NCI-H526 (cell line): ENCODE results near the gene PDLIM7.

ENCODE experiments used
- DNase-seq, 2 experiments: peaks; one replicate each; lab custom pipeline; 2025; lab: John Stamatoyannopoulos, UW

PDLIM7 gene

DNA sequence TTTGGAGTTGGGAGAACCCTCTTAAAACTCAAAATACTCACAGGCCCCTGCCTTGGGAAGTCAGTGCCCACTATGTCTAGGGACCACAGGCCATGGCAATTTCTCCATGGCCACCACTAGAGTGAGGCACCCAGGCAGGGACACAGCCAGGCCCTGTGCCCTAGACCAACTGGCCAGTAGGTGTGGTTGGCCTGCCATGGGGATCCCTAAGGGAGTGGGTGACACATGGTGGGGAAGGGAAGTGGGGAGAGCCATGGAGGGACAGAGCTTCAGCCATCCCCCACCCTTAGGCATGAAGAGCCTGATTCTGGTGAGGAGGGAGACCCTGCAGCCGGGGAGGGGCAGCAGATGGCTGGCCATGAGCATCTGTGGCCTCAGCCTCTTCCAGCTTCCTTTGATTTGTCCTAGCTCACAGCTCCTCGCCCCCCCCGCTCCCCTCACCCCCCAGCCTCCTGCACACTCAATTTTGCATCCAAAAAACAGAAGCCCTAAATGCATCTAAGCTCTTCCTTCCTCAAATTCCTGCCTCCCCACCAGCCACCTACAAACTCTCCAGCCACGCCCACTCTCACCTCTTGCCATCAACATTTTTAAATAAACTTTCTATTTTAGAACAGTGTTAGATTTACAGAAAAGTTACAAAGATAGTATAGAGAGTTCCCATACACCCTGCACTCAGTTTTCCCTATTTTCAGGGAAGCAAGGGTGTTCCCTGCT, 22.4 kb downstream of the PDLIM7 start:
- DNase-seq = no peak

DNA sequence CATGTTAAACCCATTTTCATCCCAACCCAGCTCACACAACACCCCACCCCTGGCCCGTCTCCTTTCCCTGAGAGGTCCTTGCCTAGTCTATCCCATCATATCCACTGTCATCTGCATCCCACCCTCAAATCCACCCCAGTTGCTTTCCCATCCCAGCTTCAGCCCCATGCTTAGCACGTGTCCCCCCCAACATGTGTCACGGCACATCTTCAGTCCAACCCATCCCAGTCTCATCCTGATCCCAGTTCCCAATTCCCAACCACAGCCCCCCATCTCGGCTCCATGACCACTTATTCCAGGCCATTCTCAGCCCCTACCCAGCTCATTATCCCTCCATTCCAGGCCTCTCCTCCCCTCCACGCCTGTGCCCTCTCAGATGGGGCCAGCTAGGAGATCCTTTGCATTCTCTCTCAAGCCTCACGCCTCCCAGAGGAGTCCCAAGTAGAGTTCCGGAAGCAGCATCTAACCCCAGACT, 23.4 kb downstream of the PDLIM7 start:
- no peak for DNase-seq

DNA sequence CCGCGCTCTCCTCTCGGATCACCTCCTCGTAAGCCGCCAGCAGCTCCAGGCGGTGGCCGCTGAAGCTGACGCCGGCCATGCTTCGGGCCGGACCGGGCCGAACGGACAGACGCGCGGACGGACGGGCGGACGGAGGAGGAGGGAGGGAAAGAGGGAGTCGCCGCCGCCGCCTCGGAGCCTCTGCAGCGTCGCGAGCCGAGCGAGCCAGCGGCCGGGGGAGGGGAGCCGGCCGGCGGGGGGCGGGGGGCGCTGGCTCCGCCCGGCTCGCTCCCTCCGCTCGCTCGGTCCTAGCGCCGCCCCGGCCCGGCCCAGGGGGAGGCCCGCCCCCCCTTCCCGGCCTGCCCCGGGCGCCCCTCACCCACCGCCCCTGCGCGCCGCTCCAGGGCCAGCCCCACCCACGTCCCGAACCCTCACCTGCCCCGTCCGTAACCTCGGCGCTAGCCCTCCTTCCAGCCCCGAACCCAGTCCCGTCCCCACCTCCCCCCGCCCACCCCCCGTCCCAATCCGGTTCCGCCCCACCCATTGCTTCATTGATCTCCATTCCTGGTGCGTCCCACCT, 23.9 kb downstream of the PDLIM7 start, which contains the start of gene DBN1:
Gene DBN1, minus strand, starts transcription at position 192 of the 559 bp plus-strand sequence. Its CDS starts 113 bp downstream, at position 79.
- peak in 1 of 2 experiments; percentile 72 for DNase-seq

DNA sequence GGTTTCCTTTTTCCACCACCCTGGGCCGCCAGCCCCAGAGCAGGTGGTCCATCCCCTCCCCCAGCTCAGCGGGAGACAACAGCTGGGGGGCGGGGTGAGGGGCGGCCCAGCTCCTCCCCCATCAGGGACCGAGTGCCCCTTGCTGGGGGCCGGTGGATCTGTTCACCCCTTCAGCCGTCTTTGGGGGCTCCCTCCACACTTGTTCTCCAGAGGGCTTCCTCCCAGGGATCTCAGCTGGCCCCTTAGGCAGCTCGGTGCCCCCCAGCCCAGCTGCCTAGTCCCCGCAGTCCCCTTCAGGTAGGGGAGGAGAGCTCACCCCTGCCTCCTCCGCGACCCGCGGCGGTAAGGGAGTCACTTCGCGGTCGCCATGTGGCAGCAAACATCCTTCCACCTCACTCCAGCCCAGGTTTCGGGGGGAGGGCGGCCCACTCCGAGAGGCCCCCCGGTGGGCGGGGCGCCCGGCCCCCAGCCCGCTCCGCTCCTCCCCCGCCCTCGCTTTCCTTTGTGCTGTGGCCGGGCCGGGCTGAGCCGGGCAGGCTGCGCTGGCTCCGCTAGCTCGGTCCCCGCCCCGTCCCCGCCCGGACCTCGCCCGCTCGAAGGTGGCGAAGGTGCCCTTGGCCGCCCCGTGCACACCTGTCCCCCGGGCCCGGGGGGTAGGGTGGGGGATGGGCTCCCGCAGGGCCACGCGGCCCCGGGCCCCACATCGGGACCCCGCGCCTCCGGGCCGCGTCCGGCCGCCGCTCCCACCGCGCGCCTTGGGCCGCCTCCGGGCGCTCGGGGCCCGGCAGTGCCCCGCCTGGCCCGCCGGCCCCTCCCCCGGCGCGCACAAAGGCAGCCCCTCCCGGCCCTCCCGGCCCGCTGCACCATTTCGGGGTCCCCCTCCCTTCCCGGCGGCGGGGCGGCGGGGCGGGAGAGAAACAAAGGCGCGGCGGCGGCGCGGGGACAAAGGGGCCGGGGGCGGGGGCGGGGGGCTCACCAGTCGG, 24.7 kb downstream of the PDLIM7 start:
- DNase-seq = peak in 1 of 2 experiments; percentile 48

DNA sequence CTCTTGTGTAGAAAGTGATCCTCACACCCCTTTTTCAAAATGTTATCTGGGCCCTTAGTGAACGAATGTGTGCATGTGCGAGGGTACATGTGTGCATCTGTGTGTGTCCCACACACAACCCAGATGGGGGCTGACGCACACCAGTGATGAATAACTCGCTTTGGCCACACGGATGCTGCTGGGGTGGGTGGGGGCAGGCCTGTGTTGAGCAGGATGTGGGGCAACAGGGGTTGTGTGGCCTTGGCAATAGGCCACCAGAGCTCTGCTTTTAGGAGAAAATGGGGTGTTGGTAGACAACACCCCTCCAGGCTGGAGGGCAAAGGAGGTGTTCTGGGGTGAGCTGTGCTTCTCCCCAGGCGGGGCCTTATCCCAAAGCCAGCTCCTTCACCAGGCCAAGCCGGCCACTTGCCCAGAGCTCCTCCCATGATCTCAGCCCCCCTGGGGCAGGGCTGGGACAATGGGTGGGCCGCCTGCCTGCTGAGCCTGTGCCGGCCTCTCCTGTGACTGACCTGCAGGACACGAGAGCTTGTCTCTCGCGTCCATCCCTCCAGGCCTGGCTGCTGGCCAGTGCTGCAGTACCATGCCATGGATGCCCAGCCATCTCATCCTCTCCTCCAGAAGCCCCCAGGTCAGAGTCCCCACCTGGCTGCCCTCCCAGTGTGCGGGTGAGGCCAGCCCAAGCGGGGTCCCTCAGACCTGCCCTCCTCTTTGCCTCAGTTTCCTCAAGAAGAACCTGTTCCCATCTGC, 25.6 kb downstream of the PDLIM7 start:
- no peak for DNase-seq

DNA sequence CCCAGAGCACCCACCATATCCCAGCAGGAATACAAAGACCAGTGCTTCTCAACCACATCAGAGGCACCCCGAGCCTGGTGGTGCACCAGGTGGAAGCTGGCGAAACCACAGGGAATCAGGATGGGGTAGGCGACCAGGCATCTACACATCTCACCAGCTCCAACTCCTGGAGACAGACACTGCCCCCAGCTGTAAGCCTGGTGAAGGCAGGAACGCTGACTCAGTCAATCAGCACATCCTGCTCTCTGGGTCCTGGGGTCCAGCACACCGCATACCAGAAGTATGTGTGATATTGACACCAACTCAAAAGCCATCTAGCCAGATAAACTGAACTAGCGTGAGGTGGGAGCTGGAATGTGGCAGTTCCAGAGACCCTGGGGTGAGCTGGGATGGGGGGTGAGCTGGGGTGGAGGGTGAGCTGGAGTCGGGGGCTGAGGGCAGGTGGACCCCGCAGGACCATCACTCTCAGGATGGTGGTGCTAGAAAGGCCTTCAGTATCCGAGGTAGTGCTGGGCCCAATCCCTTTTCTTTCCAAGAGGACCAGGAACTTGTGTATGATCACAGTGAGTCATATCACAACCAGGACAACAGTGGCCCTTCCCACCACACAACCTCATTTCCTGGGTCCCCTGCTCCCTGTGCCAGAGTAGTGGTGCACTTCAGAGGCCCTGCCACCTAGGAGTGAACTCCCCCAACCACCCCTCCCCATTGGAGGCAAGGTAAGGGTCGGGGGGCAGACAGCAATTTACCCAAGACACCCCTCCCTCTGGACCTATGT, 26.5 kb downstream of the PDLIM7 start:
- no peak for DNase-seq

DNA sequence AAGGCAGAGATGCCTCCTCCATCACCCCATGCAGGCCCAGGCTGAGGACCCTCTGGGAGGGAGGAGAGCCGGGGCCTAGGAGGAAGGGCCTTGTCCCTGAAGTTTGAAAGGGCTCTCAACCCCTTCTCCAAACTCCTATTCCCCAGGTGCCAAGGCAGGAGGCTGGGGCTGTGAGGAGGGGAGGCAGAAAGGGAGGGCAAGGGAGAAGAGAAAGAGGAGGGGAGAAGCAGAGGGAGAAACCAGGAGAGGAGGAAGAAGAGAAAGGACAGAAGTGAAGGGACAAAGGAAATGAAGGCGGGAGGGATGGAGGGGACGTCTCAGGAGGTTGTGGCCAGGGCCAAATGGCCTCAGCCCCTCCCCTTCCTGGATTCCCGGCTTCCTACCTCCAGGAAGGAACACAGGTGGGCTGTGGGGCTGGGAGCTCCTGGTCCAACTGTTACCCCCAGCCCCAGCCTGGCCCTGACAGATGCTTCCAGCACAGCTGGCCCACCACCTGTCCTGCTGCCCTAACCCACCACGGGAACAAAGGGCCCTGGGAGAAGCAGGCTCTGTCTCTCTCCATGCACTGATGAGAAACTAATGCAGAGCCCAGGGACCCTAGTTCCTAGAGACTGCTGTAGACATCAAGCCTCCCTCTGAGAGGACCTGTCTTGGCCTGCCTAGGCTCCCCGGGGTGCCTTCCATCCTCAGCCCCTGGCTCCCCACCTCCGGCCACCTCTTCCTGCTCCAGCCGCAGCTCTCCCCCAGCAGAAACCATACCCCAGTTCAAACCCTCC, 27.5 kb downstream of the PDLIM7 start:
- DNase-seq = no peak

DNA sequence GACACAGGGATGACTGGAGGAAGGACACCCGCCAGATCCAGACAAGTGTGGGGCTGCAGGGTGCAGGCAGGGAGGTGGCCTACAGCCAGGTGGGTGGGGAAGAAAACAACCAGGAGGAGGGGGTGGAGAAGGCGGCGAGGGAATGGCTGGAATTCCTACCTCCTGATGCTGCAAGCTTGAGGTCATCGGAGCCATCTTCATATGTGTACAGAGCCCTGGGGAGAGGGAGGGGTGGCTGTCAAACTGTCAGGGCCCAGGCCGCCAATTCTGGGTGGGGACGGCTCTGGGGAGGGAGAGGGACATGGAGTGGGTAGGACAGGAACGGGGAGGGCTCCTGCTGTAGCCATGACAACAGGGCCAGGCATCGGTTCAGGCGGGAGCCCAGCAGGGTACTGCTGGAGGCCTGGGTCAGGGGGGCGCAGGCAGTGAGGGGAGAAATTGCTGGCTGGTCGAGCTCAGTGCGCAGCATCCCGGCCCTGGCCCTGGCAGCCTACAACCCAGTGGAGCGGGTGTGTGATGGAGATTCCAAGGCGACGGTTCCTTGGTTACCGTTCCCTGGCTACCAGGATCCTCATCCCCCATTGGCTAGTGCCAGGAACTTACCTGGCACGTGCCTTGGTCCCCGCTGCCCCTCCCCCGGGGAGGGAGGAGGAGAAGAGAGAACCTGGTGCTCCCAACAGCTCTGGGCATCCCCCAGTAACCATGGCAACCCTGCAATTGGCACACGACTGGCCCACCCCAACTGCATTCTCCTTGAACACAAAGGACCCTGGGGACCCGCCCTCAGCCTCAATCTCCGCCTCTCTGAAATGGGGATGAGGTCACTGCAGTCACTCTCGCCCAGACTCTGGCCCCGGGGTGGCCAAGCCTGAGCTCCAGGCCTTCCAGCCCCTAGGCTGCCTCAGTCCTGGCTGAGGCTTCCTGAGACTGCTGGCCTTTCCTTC, 28.4 kb downstream of the PDLIM7 start:
- no peak for DNase-seq

DNA sequence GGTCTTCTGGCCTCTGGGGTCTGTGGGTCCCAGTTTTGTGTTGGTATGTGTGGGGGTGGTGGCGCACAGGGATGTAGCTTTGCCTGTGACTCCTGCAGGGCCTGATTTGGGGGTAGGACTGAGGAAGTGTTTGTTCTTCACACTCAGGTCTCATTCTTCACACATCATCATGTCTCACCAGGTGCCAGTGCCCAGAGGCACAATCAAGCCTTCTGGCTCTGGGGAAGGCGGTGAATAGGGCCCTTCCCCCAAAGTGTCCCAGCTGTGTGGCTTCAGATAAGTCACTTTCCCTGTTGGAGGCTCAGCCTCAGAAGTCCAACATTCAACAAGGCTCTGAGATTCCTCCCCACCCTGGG, 29.1 kb downstream of the PDLIM7 start:
- no peak for DNase-seq

DNA sequence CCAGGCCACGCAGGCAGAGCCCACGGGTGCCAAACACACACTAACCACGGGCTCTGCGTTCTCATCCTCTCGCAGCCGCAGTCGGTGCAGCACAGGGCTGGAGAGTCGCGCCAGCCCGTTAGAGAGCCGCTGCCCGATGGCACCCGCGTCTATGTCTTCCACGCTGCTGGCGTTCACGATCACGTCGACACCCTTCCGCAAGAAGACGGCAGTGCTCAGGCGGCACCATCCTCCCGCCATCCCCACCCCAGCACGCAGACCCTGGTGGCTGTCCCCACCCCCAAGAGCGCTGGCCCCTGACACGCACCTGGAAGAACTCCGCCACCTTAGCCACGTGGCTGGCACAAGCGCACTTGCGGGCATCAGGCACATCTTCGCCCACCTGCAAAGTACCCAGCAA, 30.0 kb downstream of the PDLIM7 start:
- no peak for DNase-seq

DNA sequence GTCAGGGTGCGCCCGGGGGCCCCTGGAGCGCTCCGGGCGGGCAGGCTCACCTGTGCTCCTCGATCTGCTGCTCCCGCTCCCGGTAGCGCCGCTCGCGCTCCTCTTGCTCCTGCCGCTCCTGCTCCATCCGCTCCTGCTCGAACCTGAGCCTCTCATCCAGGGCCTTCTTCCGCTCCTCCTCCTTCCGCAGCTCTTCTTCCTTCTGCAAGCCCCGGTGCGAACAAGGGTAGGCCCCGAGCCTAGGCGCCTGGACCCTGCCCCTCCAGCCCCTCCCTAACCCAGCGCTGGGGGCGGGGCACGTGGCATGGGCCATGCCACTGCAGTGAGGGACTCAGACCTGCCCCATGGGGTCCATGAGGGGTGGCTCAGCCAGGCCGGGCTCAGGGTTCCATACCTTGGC, 30.5 kb downstream of the PDLIM7 start:
- DNase-seq = no peak

DNA sequence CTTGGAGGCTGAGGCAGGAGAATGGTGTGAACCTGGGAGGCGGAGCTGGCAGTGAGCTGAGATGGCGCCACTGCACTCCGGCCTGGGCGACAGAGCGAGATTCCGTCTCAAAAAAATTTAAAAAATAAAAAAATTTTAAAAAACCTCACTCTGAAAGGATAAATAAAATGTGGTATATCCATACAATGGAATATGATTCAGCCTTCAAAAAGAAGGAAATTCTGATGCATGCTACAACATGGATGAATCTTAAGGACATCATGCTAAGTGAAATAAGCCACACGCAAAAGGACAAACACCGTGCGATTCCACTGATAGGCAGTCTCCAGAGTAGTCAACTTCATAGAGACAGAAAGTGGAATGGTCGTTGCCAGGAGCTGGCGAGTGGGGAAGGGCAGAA, 32.4 kb downstream of the PDLIM7 start:
- DNase-seq = no peak

DNA sequence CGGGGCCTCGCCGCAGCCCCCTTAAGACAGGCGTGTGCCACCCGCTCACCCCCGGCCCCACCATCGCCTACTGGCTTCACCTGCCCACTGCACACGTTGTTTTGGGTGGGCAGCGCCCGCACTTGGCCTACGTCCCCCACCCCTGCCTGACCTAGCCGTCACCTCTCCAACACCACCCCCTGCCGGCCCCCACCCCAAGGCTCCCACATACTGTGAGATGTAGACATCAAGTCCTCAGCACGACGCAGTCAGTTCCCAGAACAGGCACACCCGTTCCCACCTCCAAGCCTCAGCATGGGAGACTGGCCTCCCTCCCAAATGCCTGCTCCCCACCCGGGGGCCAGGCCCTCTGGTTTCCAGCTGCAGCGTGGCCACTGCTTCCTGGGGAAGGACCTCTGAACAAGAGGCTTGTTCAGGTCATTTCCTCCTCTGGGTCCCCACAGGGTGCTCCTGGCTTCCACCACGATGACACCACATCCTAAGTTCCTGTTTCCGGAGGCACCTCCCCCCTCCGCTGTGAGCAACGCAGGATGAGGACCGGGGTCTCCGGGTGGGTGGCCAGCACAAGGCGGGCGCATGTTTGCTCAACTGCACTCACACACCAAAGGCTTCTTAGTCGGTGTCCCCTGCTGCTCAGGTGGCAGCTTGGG, 35.3 kb downstream of the PDLIM7 start:
- no peak for DNase-seq

DNA sequence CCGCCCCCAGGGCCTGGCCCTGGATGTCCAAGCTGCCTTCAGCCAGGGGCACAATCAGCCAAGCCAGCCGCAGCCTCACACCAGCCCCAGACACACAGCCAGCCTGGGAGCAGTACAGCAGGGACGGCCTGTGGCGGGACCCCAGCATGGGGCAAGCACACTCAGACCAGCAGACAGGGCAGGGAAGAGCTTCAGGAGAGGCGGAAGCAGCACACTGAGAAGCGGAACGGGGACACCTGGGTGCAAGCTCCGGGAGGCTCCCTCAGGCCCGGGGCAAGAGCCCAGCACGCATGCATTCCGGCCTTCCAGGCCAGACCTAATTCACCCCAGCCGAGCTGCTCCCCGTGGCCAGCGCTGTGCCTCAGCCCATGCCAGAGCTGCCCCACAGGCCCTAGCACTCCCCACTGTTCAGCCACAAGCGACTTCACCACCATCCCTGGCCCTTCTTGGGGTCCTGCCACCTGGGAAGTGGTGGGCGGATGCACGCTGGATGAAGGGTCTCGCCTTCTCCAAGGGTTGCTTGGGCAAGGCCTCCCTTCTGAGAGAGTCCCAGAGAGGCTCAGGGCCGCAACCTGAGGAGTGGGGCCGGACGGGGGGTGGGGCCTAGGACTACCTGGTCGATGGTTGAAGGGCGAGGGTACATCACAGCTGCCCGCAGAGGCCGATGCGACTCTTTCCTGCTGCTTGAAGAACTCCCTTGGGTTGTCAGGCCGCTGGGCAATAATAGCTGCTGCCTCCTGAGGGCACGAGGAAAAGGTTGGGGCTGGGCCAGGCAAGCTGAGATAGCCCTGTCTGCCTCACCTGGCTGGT, 37.4 kb downstream of the PDLIM7 start:
- DNase-seq = no peak

DNA sequence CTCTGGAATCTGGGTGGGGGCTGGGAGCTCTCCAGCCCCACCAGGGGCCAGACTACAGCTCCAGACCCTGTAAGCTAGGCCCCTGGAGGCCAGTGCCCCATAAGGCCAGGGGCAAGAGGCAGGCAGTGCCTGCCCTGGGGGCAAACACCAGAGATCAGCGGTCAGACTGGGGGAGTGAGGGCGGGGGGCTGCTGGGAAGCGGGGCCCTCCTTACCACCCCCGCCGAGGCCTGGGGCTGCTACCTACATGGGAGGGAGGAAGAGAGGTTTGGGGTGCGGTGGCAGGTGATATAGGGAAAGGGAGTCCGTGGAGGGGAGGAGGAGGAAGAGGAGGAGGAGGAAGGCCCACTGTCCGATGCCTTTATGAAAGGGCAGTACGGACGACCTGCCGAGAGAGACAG, 38.0 kb downstream of the PDLIM7 start:
- DNase-seq = no peak

DNA sequence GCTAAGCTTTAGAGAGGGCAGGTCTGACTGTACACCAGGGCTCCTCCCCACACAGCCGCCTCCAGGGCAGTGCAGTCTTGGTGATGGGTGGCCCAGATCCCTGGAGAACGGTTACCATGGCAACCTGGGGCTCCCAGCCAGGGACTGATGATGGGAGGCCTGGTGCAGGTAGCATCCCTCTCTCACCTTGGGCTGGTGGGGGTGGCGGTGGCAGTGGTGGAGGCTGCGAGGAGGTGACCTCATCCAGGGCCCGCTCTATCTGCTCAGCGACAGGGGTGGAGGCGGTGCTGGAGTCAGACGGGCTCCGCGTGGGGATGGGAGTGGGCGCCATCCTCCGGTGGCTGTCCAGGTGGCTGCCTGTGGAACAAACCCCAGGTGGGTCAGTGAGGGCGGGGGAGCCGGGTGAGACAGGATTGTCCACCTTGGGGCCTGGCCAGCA, 38.5 kb downstream of the PDLIM7 start:
- DNase-seq = peak in 1 of 2 experiments; percentile 40

DNA sequence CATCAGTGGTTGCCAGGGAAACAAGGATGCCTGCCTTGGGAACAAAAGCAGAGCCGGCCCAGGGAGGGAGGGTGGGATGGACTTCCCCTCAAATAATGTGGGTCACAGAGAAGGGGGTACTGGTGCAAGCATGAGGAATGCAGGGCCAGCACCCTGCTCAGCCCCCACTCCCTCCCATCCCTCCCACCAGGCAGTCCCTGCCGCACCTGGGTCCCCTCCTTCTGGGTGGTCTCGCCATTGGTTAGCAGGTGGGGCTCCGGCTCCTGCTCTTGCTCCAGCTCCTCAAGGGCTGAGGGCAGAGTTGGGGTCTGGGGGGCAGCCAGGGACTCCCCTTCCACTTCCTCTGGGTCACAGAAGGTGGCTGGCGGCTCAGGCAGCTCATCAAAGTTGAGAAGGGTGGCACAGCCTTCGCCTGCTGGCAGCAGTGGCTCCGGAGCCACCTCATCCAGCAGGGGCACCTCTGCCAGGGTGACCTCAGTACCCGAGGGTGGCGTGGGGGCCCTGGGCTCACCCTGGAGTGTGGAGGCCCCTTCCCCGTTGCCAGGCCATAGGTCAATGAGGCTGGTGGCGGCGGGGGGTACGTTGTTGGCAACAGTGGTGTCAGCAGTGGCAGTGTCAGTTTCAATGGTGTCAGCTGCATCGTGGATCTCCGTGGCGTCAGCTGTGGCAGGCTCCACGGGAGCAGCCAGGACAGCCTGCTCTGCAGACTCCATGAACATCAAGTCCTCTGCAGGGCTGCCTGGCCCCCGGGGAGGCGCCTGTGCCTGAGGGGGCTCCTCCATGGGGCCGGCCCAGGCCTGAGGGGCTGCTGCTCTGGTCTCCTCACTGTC, 39.3 kb downstream of the PDLIM7 start:
- DNase-seq = no peak
